Hematopoietic multipotent progenitor cell (in vitro differentiated cells): ENCODE results near the gene GCLM. TPM values are rescaled to one million over a fixed set of nuclear protein-coding genes. Genes with fewer than 3 reads are reported as not detected.
"Not testable (repeated sequence)": the region's sequence is repeated elsewhere in the genome, so short reads cannot be mapped to it uniquely, and the experiment has no call there.

ENCODE experiments used
- DNase-seq, 3 donors: peaks; one replicate each; pipeline ENCODE4 v3.0.0-alpha.2; 2011 to 2015; ENCODE audit warnings: low read depth in 2 of 3, low spot score in 2 of 3
- total RNA-seq: library from RNA; depleted of rRNA; stranded (reverse); fragments of >200 nt; gene quantifications from one replicate; pipeline ENCODE4 v1.2.3, GENCODE V29; 2012

The GCLM gene
- total RNA-seq, 1 donor, result 3.8 TPM

- no peak for DNase-seq
Observed at GRCh38 chr1:93899543-93900207, 9.6 kb downstream of the GCLM start.

GRCh38 chr1:93888900-93889299 lies 20.3 kb downstream of the GCLM start:
- no peak for DNase-seq

- no peak for DNase-seq
Observed at GRCh38 chr1:93882269-93882668, 27.0 kb downstream of the GCLM start.

- no peak for DNase-seq
Observed at GRCh38 chr1:93880731-93881130, 28.5 kb downstream of the GCLM start.

- DNase-seq, result peak; percentile 71 to 96 (median 94)
Observed at GRCh38 chr1:93878889-93879586, 30.2 kb downstream of the GCLM start, which contains the start of gene DNTTIP2. Gene DNTTIP2 (minus strand): TSS chr1:93879206. CDS start chr1:93879148, 58 bp downstream.

- peak; percentile 28 to 82 (median 74) for DNase-seq
Observed at GRCh38 chr1:93878501-93878888, 30.7 kb downstream of the GCLM start.

GRCh38 chr1:93877529-93877928 lies 31.7 kb downstream of the GCLM start:
- no peak for DNase-seq

GRCh38 chr1:93876244-93876643 lies 33.0 kb downstream of the GCLM start:
- no peak for DNase-seq

GRCh38 chr1:93874025-93874651 lies 35.1 kb downstream of the GCLM start:
- peak in 2 of 3 donors; percentile 33 to 70 for DNase-seq

GRCh38 chr1:93871366-93871765 lies 37.9 kb downstream of the GCLM start:
- DNase-seq, result no peak

- DNase-seq, result no peak
Observed at GRCh38 chr1:93869653-93870052, 39.6 kb downstream of the GCLM start.

- DNase-seq, result not testable (repeated sequence)
Observed at GRCh38 chr1:93868492-93868891, 40.7 kb downstream of the GCLM start.

GRCh38 chr1:93865253-93865652 lies 44.0 kb downstream of the GCLM start:
- DNase-seq, result no peak

- no peak for DNase-seq
Observed at GRCh38 chr1:93864175-93864574, 45.1 kb downstream of the GCLM start.

- DNase-seq, result not testable (repeated sequence)
Observed at GRCh38 chr1:93857653-93858052, 51.6 kb downstream of the GCLM start.

GRCh38 chr1:93855983-93856382 lies 53.2 kb downstream of the GCLM start:
- not testable (repeated sequence) for DNase-seq

GRCh38 chr1:93853940-93854339 lies 55.3 kb downstream of the GCLM start:
- DNase-seq, result no peak

GRCh38 chr1:93851878-93852277 lies 57.4 kb downstream of the GCLM start:
- no peak for DNase-seq

GRCh38 chr1:93851327-93851712 lies 57.9 kb downstream of the GCLM start:
- DNase-seq, result peak in 1 of 3 donors; percentile 12

GRCh38 chr1:93850687-93851326 lies 58.4 kb downstream of the GCLM start:
- peak in 2 of 3 donors; percentile 43 to 46 for DNase-seq

- DNase-seq, result no peak
Observed at GRCh38 chr1:93848350-93848883, 60.8 kb downstream of the GCLM start.
